Right lobe of liver (tissue), 6 donors: ENCODE measurements around the gene P2RX3. TPM values are rescaled to one million over a fixed set of nuclear protein-coding genes. Genes with fewer than 3 reads are reported as not detected.

Source experiments
- ATAC-seq, 4 donors: fragments of 200-7000 bp; cut with Tn5 transposase; one replicate each; pipeline ENCODE4 v1.9.1; 2020; ENCODE audit warnings: mild to moderate bottlenecking in 4 of 4, moderate library complexity in 4 of 4
- DNase-seq, 3 donors: peaks; one replicate each; pipeline ENCODE4 v3.0.0-alpha.2; 2020
- H3K27ac ChIP-seq, 3 donors: fragments of 200-600 bp; one replicate each; pipeline ENCODE4 v1.8.0; 2022
- H3K27me3 ChIP-seq, 2 donors: fragments of 200-600 bp; one replicate each; pipeline ENCODE4 v1.8.0; 2022
- H3K36me3 ChIP-seq, 4 donors: fragments of 200-600 bp; sonication (generic) in 1 of 4; one replicate each; pipeline versions ENCODE4 v1.5.1 to v1.8.0; 2017 to 2022; ENCODE audit warnings: control low read depth in 1 of 4
- H3K4me1 ChIP-seq, 4 donors: fragments of 200-600 bp; sonication (generic) in 1 of 4; one replicate each; pipeline versions ENCODE4 v1.5.1 to v1.8.0; 2017 to 2022; ENCODE audit warnings: control low read depth in 1 of 4
- H3K4me3 ChIP-seq, 3 donors: fragments of 200-600 bp; one replicate each; pipeline ENCODE4 v1.8.0; 2022
- H3K9me3 ChIP-seq, 4 donors: fragments of 200-600 bp; sonication (generic) in 1 of 4; one replicate each; pipeline versions ENCODE4 v1.5.1 to v1.8.0; 2017 to 2022; ENCODE audit warnings: control low read depth in 1 of 4
- CTCF ChIP-seq, 4 donors: fragments of 200-600 bp in 3 of 4; fragments of 450-650 bp in 1 of 4; IDR thresholded peaks; one replicate each; pipeline versions ENCODE4 v1.5.1 to v1.8.0; 2016 to 2022; ENCODE audit warnings: antibody characterized with exemption in 4 of 4, mild to moderate bottlenecking in 2 of 4
- POLR2A ChIP-seq: fragments of 450-650 bp; IDR thresholded peaks from one replicate; pipeline ENCODE4 v1.6.1; 2017; ENCODE audit warnings: antibody characterized with exemption, mild to moderate bottlenecking
- WGBS: methylation state at CpG from one replicate; pipeline ENCODE4 v1.1.6; 2018; ENCODE audit warnings: low coverage, low lambda C conversion rate; ENCODE audit not compliant: insufficient coverage; ENCODE audit errors: missing lambda C conversion rate; 5-methylcytosine and 5-hydroxymethylcytosine counted together
- intact Hi-C, 2 donors: fragments of 100-400 bp; cut with DNase I; formaldehyde crosslinking; loops; one replicate each; pipeline versions ENCODE4 v1.11.2 to v1.14.1; 2022
- total RNA-seq, 6 experiments: library from RNA; depleted of rRNA in 2 of 6; stranded (reverse); fragments of >200 nt in 2 of 6; fragmentation: NEBNext Ultra II Directional in 3 of 6; extraction: Animal tissue kit (Norgen Biotek cat#: 25700) in 3 of 6; gene quantifications; one replicate each; pipeline versions ENCODE4 v1.1.0 to v1.2.4, GENCODE V29; 2016 to 2023
- donor health status: DM: no; HTN: yes; CAD: no.
- donor health status: DM: no; HTN: no; CAD: no.
- donor health status: DM: no; HTN: no; CAD: no.
- donor health status: DM: no; HTN: yes; CAD: no.
- donor health status: DM: no; HTN: yes; CAD: no.

P2RX3 gene
- total RNA-seq, 6 experiments from 2014 or later: 0.63 to 2.1 (median 0.77) TPM; not detected in 2

- H3K27ac ChIP-seq: no peak overlapping the region
- 67% methylated on average over 4 of the region's 4 CpGs for WGBS
- H3K4me3 ChIP-seq: no peak overlapping the region
- TF ChIP-seq POLR2A (no peak), CTCF (IDR thresholded peaks at IDR 0.05) (no peak)
- H3K27me3 ChIP-seq: no peaks in the 10 kb centered on the region
- ATAC-seq: no peak
- H3K9me3 ChIP-seq: no peaks in the 10 kb centered on the region
- peaks cover 0 to 5% (median 1%) of the 10 kb centered on the region in 4 donors for H3K4me1 ChIP-seq
- no peak for DNase-seq
- no peaks in the 10 kb centered on the region for H3K36me3 ChIP-seq
- intact Hi-C loops: no loop called here
Observed at GRCh38 chr11:57353446-57353845, 15.3 kb downstream of the P2RX3 start.

- no peaks in the 10 kb centered on the region for H3K36me3 ChIP-seq
- no peak overlapping the region for H3K4me3 ChIP-seq
- WGBS: 73% methylated on average over 3 of the region's 4 CpGs
- H3K27ac ChIP-seq: no peak overlapping the region
- TF ChIP-seq CTCF (IDR thresholded peaks at IDR 0.05) (no peak), POLR2A (no peak)
- ATAC-seq (no peak), DNase-seq (no peak)
- intact Hi-C loops: no loop called here
- no peaks in the 10 kb centered on the region for H3K9me3 ChIP-seq
- no peaks in the 10 kb centered on the region for H3K27me3 ChIP-seq
- H3K4me1 ChIP-seq: peaks cover 0 to 5% (median 1%) of the 10 kb centered on the region in 4 donors
Observed at GRCh38 chr11:57353852-57354251, 15.7 kb downstream of the P2RX3 start.

- Histone ChIP-seq H3K4me3 (no peak overlapping the region), H3K4me1 (peaks cover 0 to 5% (median 1%) of the 10 kb centered on the region in 4 donors), H3K27ac (no peak overlapping the region), H3K9me3 (no peaks in the 10 kb centered on the region), H3K36me3 (no peaks in the 10 kb centered on the region), H3K27me3 (no peaks in the 10 kb centered on the region)
- TF ChIP-seq CTCF (IDR thresholded peaks at IDR 0.05) (no peak), POLR2A (no peak)
- intact Hi-C loops: no loop called here
- no peak for ATAC-seq
- no peak for DNase-seq
- WGBS: 61% methylated on average over 4 of the region's 6 CpGs
Observed at GRCh38 chr11:57354699-57355098, 16.5 kb downstream of the P2RX3 start.

- 13% methylated on average over 9 of the region's 9 CpGs for WGBS
- Histone ChIP-seq H3K4me1 (peaks cover 0 to 5% (median 1%) of the 10 kb centered on the region in 4 donors), H3K9me3 (no peaks in the 10 kb centered on the region), H3K27ac (peak overlapping the region in 2 of 3 donors; percentile 47 to 52), H3K36me3 (no peaks in the 10 kb centered on the region), H3K27me3 (no peaks in the 10 kb centered on the region), H3K4me3 (peak overlapping the region in 2 of 3 donors; percentile 25 to 44)
- DNase-seq: peak in 2 of 3 donors; percentile 38 to 75
- no peak for TF ChIP-seq CTCF (IDR thresholded peaks at IDR 0.05)
- no peak for TF ChIP-seq POLR2A
- intact Hi-C loops: no loop called here
- ATAC-seq: peak; percentile 67 to 85 (median 73)
Observed at GRCh38 chr11:57356268-57356667, 18.1 kb downstream of the P2RX3 start.

GRCh38 chr11:57357310-57357709 is 19.2 kb downstream of the P2RX3 start:
- intact Hi-C loops: no loop called here

More at GRCh38 chr11:57357310-57357709, 19.2 kb downstream of the P2RX3 start:
- 97% methylated on average over 2 of the region's 3 CpGs for WGBS
- Histone ChIP-seq H3K27me3 (no peaks in the 10 kb centered on the region), H3K9me3 (no peaks in the 10 kb centered on the region), H3K27ac (no peak overlapping the region), H3K4me1 (peaks cover 0 to 5% (median 1%) of the 10 kb centered on the region in 4 donors), H3K4me3 (no peak overlapping the region), H3K36me3 (no peaks in the 10 kb centered on the region)
- no peak for ATAC-seq
- no peak for DNase-seq
- no peak for TF ChIP-seq POLR2A
- no peak for TF ChIP-seq CTCF (IDR thresholded peaks at IDR 0.05)
